GM10248 (cell line): Measurements from ENCODE around the gene TSPEAR.

ENCODE experiments used
- CTCF ChIA-PET: fragments of 300-600 bp; sonication (Branson Sonifier 250); formaldehyde crosslinking; extraction: SDS; loops from one replicate; lab custom pipeline; 2021; ENCODE audit warnings: antibody characterized with exemption; lab: Yijun Ruan, JAX
- POLR2A ChIA-PET: fragments of 350-650 bp; sonication (Branson Sonifier 250); formaldehyde crosslinking; extraction: SDS; loops from one replicate; lab custom pipeline; 2020; ENCODE audit warnings: antibody characterized with exemption; lab: Yijun Ruan, JAX
- DNase-seq: peaks from one replicate; pipeline ENCODE4 v3.0.0; 2012; ENCODE audit errors: extremely low spot score
- CTCF ChIP-seq: IDR thresholded peaks from 2 replicates; pipeline ENCODE4 v1.5.1; 2012; ENCODE audit warnings: mild to moderate bottlenecking, low read depth; ENCODE audit errors: extremely low read depth, missing control alignments, control extremely low read depth

Gene TSPEAR

GRCh38 chr21:44530221-44530902, 181.0 kb downstream of the TSPEAR start:
- no peak for TF ChIP-seq CTCF
- DNase-seq = no peak
- POLR2A ChIA-PET = no interaction called here
- CTCF ChIA-PET = interaction anchor here (1.4 kb wide), 1 partner anchor 20 kb away, joined by 3 read pairs; no protein-coding TSS in a partner anchor

GRCh38 chr21:44529503-44530125, 181.8 kb downstream of the TSPEAR start:
- CTCF ChIA-PET = interaction anchor here (1.4 kb wide), 1 partner anchor 19 kb away, joined by 3 read pairs; no protein-coding TSS in a partner anchor
- POLR2A ChIA-PET = no interaction called here
- DNase-seq = no peak
- TF ChIP-seq CTCF = no peak

GRCh38 chr21:44529011-44529421, 182.4 kb downstream of the TSPEAR start:
- ChIA-PET CTCF (no interaction called here), POLR2A (no interaction called here)
- DNase-seq = no peak
- no peak for TF ChIP-seq CTCF

- POLR2A ChIA-PET = no interaction called here
- CTCF ChIA-PET = no interaction called here
- DNase-seq = no peak
- TF ChIP-seq CTCF = no peak
Measured at GRCh38 chr21:44528634-44528995, 182.8 kb downstream of the TSPEAR start.

GRCh38 chr21:44527983-44528633, 183.3 kb downstream of the TSPEAR start:
- ChIA-PET CTCF (no interaction called here), POLR2A (no interaction called here)
- no peak for DNase-seq
- no peak for TF ChIP-seq CTCF

- no peak for TF ChIP-seq CTCF
- ChIA-PET POLR2A (no interaction called here), CTCF (no interaction called here)
- DNase-seq = no peak
Measured at GRCh38 chr21:44527156-44527982, 184.0 kb downstream of the TSPEAR start.
